Endometrial microvascular endothelial cells (primary cell): ENCODE results near the gene PCSK2. TPM values are rescaled to one million over a fixed set of nuclear protein-coding genes. Genes with fewer than 3 reads are reported as not detected.

ENCODE experiments used
- in situ Hi-C: cut with HindIII; loops from 2 replicates; pipeline ENCODE4 v1.10.0; 2017; ENCODE audit warnings: low sequenced_read_pairs, low pct_unique_long_range_greater_than_20kb; ENCODE audit errors: inconsistent ontology term
- total RNA-seq: library from RNA; depleted of rRNA; stranded (reverse); fragments of >200 nt; gene quantifications from one replicate; pipeline ENCODE4 v1.2.3, GENCODE V29; 2015; ENCODE audit errors: inconsistent ontology term

PCSK2 gene
- total RNA-seq, 1 donor from 2014 or later, result not detected

- in situ Hi-C loops, result no loop called here
These were observed 89.6 kb downstream of the PCSK2 start for GRCh38 chr20:17316316-17317038.

- in situ Hi-C loops, result no loop called here
These were observed 90.5 kb downstream of the PCSK2 start for GRCh38 chr20:17317341-17317740.

GRCh38 chr20:17320456-17320855 lies 93.6 kb downstream of the PCSK2 start:
- in situ Hi-C loops, result no loop called here

- in situ Hi-C loops, result no loop called here
These were observed 99.3 kb downstream of the PCSK2 start for GRCh38 chr20:17326096-17326495.

- in situ Hi-C loops, result no loop called here
These were observed 100.6 kb downstream of the PCSK2 start for GRCh38 chr20:17327185-17328148.

GRCh38 chr20:17334932-17335331 lies 108.1 kb downstream of the PCSK2 start:
- in situ Hi-C loops, result no loop called here

- in situ Hi-C loops, result no loop called here
These were observed 112.2 kb downstream of the PCSK2 start for GRCh38 chr20:17339000-17339399.

- in situ Hi-C loops, result no loop called here
These were observed 116.3 kb downstream of the PCSK2 start for GRCh38 chr20:17343091-17343490.

- in situ Hi-C loops, result no loop called here
These were observed 117.0 kb downstream of the PCSK2 start for GRCh38 chr20:17343656-17344452.

GRCh38 chr20:17344790-17345189 lies 118.0 kb downstream of the PCSK2 start:
- in situ Hi-C loops, result no loop called here

GRCh38 chr20:17345321-17345720 lies 118.5 kb downstream of the PCSK2 start:
- in situ Hi-C loops, result no loop called here

- in situ Hi-C loops, result no loop called here
These were observed 123.5 kb downstream of the PCSK2 start for GRCh38 chr20:17350321-17350720.

- in situ Hi-C loops, result no loop called here
These were observed 130.4 kb downstream of the PCSK2 start for GRCh38 chr20:17357238-17357637.

GRCh38 chr20:17358854-17359253 lies 132.0 kb downstream of the PCSK2 start:
- in situ Hi-C loops, result no loop called here

- in situ Hi-C loops, result no loop called here
These were observed 137.8 kb downstream of the PCSK2 start for GRCh38 chr20:17364681-17365080.

- in situ Hi-C loops, result no loop called here
These were observed 139.0 kb downstream of the PCSK2 start for GRCh38 chr20:17365831-17366230.

GRCh38 chr20:17369506-17369905 lies 142.7 kb downstream of the PCSK2 start:
- in situ Hi-C loops, result no loop called here

GRCh38 chr20:17372806-17373440 lies 146.1 kb downstream of the PCSK2 start:
- in situ Hi-C loops, result no loop called here

GRCh38 chr20:17374086-17374485 lies 147.2 kb downstream of the PCSK2 start:
- in situ Hi-C loops, result no loop called here
